ENCODE results near the gene SYNE3.

The SYNE3 gene, protein sequence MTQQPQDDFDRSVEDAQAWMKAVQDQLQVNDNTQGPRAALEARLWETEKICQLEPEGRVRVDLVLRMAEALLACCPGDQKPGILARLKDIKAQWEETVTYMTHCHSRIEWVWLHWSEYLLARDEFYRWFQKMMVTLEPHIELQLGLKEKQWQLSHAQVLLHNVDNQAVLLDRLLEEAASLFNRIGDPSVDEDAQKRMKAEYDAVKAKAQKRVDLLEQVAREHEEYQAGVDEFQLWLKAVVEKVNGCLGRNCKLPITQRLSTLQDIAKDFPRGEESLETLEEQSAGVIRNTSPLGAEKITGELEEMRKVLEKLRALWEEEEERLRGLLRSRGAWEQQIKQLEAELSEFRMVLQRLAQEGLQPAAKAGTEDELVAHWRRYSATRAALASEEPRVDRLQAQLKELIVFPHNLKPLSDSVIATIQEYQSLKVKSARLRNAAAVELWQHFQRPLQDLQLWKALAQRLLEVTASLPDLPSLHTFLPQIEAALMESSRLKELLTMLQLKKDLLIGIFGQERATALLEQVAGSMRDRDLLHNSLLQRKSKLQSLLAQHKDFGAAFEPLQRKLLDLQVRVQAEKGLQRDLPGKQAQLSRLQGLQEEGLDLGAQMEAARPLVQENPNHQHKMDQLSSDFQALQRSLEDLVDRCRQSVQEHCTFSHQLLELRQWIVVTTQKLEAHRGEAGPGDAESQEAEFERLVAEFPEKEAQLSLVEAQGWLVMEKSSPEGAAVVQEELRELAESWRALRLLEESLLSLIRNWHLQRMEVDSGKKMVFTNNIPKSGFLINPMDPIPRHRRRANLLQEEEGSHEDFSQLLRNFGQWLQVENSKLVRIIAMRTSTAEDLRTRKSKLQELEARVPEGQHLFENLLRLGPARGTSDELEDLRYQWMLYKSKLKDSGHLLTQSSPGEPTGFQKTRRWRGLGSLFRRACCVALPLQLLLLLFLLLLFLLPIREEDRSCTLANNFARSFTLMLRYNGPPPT
- long read RNA-seq, donor 1 = 0 reads
- long read RNA-seq, donor 2 = 0 reads
- long read RNA-seq, donor 3 = 0 reads
- long read RNA-seq, donor 4 = 0 reads
- long read RNA-seq, donor 5 = 0 reads
- long read RNA-seq, donor 6 = 0 reads
- long read RNA-seq, donor 7 = 0 reads
- long read RNA-seq, donor 8 = 0 reads

DNA sequence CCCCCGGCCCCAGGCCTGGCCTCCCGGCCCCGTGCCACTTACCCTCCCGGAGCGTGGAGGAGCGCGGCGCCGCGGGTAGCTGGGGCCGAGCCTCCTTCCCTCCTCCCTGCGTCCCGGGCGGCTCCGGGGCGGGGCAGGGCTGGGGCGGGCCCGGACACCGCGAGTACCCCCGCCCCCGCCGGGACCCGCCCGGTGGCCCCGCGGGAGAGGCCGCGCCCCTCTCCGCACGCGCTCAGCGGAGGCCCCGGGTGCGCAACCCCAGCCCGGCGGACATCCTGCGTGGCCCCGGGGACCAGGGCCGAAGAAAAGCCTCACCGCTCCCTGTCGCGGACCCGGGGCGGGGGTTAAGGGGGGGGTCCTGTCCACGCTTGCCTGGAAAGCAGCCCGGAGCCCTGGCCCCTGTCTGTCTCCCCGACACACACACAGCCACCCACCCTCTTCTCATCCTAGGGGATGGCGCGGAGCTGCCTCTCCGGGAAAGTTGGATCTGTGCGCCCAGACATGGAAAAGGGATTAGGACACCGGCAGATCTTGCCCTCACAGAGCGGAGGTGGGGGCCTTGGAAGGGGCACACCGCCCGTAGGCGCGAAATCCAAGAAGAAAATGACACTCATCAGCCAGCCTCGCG, at the start of gene SYNE3:
Gene SYNE3, minus strand, starts transcription at position 97 of the 628 bp plus-strand sequence. CDS start 40,829 bp downstream, outside the sequence.
- DNase-seq = peak; percentile 55

DNA sequence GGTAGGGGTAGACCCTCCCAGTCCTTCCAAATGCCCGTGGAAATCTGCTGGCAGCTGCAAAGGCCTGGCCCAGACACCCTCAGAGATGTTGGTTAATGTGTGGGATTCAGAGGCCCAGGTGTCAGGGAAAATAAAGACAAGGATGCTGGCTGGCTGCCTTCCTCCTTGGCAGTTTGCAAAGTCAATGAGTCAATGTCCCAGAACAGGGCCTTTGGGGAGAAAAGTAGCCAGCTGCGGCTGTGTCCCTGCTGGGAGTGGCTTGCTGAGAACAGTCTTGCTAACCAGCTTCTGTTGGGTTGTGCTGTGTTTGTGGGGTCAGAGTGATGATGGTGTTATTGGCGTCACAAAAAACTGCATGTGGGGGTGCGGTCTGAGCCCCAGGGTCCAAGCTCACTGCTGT, 47.6 kb upstream of the SYNE3 start:
- no peak for DNase-seq

DNA sequence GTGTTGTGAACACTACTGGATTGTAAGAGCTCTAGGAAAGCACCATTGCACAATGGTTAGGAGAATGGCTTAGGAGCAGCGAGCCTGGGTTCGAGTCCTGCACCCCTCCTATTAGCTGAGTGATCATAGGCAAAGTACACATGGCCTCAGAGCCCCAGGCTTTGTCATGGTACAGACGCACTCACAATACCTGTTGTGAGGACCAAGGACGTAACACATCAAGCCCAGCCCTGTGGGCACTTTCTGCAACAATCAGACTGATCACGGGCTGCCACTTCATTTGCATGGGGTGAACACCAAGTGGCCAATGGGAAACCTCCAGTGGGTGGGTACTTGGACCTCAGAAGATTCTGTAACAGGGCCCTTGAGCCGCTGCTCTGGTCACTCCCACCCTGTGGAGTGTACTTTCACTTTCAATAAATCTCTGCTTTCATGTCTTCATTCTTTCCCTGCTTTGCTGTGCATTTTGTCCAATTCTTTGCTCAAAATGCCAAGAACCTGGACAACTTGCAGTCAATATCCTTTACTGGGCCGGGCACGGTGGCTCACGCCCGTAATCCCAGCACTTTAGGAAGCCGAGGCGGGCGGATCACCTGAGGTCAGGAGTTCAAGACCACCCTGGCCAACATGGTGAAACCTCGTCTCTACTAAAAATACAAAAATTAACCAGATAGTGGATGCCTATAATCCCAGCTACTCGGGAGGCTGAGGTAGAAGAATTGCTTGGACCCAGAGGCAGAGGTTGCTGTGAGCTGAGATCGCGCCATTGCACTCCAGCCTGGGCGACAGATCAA, 46.6 kb upstream of the SYNE3 start:
- DNase-seq = no peak

DNA sequence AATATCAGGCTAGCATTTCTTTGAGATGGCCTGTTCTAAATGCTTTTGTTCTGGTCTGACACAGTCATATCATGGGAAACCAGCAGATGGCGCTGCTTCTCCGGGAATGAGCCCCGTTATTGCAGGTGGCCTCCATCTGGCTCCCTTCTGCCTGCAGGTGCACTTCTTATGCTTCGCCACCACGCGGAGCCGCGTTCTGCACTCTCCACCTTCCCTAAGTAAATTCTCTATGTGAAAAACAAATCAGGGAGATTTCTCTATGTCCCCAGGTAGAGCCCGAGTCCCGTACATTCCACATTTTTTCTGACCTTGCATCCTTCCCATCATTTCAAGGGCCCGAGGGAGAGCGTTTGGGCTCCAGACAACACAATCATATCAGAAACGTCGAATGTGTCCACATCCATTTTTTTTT, 44.6 kb upstream of the SYNE3 start:
- peak; percentile 49 for DNase-seq

DNA sequence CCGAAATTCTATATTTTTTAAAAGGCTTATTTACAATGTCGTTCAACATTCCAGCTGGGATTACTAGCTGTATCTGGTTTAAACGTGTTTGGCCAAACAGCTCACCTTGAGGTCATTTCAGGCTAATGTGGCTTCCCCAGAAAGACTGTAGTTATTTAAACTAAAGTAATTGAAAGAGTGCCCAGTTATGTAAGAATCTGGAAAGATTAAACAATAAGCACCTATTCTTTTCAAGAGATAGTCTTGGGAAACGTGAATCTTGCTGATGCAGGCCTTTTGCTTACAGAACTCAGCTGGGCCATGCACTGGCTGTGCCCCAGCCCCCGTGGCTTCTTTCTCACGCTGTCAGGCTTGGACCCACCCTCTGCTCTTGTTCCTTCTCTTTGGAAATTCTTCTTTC, 42.8 kb upstream of the SYNE3 start:
- DNase-seq = no peak

DNA sequence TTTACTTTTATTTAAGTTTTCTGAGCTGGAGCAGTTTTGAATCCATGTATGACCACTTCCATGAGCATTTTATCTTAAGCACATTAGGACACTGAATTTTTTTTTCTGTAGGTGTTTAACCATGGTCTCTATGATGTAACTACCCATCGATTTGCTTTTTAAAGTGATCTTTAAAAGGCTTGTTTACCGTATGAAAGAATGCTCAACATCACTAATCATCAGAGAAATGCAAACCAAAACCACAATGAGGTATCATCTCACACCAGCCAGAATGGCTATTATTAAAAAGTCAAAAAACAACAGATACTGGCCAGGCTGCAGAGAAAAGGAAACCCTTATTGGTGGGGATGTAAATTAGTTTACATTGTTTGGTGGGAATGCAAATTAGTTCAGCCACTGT, 41.4 kb upstream of the SYNE3 start:
- DNase-seq = no peak

DNA sequence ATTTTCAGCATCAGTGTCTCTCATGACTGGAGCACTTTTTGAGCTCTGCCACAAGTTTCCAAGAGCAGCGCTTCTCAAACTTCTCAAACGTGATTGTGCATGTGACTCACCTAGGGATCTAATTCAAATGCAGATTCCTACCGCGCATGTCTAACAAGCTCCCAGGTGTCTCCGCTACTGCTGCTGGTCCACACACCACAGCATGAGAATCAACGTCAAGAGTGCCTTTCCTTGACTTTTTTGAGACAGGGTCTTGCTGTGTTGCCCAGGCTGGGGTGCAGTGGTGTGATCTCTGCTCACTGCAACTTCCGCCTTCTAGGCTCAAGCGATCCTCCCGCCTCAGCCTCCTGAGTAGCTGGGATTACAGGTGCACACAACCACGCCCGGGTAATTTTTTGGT, 40.8 kb upstream of the SYNE3 start:
- no peak for DNase-seq

DNA sequence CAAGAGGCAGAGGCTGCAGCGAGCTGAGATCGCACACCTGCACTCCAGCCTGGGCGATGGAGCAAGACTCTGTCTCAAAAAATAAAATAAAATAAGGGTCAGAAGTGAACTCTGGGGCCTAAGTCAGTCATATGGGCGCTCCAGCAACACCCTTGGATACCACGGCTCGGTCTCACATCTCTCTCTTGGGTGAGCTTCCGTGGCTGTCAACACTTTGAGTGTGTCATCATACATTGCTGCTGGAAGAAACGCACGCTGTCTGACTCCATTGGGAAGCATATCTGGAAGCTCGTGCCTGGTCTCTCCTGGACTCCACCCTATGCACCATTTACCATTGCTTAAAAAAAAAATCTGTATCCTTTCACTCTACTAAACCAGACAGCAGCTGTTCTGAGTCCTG, 38.6 kb upstream of the SYNE3 start:
- DNase-seq = no peak

DNA sequence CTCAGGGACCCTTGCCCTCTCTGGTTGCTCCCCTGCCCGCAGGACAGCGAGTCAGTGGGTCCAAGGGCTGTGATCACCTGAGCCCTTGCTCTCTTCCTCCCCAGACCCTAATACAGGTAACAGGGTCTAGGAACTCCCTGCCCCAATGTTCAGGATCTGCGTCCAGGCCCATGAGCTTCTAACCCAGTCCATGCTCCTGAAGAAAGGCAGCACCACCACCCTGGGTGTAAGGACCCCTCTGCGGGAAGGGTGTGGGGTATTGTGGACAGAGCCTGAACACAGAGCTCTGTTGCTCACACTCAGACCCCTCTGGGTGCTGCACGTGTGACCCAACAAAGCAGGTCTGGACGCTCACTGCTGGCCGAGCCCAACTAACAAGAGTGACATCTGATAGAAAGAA, 36.7 kb upstream of the SYNE3 start:
- DNase-seq = no peak

DNA sequence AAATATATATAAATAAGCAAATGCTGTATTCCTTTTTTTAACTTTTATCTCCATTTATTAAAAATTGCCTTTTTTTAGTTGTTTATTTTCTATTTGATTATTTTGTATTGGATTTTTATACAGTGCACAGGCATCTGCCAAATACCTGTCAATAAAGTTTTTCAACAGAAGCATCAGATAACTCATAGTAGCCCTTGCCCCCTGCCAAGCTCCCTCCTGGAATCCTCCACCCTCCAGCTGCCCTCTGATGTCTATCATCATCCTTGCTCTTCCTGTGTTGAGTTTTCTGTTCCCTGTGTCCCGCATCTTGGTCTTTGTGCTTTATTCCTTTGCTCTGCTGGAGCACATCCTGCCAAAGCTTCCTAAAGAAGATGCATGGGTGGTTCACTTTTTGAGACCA, 35.0 kb upstream of the SYNE3 start:
- DNase-seq = no peak

DNA sequence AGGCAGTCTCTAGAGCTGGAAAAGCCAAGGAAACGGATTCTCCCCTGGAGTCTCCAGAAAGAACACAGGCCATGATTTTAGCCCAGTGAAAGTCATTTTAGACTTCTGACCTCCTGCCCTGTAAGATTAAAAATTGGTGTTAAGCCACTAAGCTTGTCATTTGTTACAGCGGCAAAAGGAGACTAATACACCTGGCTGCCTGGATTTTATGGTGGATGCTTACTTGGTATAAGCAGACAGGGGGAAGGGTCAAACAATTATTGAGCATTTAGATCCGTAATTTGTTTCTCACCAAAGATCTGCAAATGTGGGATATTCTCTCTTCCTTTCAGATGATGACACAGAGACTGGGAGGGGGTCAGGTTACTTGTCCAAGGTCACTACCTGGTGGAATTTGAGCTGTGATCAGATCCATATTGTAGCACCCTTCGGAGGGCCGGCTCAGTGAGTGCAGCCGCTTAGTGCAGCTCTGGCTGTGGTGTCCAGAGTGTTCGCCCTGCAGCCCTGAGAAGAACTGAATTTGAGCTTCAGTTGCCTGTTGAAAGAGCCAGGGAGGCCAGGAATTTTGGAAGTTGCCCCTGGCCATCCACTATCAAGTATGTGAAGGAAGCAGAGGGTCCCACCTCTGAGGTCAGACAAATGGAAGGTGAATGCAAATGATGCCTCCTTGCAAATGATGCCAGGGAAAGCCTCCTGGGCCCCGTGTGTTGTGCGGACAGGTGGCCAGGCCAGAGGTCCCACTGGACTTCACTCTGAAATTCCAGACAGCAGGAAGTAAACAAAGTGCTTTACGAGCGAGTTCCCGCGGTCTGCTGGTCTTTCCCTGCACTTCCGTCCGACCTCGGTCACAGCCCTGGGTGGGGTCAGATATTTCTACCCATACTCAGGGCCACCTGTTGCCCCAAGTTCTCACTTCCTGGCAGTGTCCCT, 33.5 kb upstream of the SYNE3 start:
- no peak for DNase-seq

DNA sequence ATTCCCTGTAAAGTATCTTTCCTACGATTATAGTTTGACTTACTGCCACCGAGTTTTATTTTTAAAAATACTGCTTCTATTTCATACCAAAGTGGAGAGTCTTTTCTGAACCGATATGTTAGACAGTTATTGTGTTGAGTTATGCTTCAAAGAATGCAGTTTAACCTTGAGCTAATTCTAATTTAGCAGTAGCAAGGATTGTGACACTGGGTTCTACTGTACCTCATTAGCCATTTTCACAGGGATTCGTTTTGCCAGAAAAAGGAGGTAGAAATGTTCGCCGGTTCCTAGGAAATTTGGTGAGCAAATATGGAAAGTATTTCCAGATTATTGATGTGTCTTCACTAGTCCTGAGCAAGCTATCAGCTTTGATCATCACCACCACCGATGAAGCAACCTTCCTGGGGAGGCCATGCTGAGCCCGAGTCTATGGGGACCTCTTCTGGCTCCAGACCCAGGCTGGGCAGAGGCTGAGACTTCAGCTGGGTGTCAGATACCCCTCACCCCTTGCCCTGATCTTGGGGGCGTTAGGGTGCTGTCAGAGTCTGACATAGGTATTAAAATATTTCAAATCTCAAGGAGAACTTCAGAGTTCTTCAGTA, 32.0 kb upstream of the SYNE3 start:
- DNase-seq = no peak

DNA sequence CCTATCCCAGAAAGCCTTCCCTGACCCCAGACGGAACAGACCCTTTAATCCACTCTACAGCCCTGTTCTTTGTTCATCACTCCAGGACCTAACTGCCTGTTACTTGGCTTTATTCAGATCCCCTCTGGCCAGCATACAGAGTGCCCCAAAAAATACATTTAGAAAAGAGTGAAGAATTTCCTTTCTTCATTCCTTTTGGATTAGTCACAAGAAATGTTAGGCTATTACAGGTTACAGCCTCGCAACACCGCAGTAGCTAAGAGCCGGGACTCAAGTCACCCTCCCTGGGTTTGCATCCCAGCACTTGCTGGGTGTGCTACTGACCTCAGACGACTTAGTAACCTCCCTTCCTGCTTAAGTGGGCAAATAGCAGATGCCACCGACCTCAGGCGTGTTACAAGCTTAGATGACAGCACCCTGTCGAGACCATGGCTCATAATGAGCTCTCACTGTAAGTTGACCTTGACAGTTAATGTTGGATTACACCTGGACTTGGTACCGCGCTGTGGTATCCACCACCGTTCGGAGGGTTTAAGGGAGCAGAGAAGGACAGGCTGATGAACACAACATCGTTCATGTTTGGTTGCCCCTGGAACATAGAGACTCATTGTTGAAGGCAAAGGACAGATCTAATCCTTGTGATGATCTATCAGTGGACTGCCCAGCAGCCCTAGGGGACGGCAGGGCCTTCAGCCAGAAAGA, 31.3 kb upstream of the SYNE3 start:
- no peak for DNase-seq

DNA sequence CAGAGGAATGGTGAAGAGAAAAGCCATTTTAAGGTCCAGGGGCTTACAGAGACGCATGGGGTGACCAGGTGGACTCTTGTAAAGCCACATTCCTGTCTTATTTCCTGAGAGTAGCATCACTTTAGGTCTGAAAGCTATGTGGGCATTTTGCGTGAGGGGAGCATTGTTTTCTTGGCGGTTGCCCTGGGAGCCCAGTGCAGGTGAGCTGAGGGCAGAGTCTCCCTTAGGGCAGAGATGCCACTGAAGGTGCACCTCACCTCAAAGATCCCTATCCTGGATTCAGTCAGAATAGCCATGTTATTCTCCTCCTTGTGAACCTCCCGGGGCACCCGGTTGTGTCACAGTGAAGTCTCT, 30.8 kb upstream of the SYNE3 start:
- no peak for DNase-seq

DNA sequence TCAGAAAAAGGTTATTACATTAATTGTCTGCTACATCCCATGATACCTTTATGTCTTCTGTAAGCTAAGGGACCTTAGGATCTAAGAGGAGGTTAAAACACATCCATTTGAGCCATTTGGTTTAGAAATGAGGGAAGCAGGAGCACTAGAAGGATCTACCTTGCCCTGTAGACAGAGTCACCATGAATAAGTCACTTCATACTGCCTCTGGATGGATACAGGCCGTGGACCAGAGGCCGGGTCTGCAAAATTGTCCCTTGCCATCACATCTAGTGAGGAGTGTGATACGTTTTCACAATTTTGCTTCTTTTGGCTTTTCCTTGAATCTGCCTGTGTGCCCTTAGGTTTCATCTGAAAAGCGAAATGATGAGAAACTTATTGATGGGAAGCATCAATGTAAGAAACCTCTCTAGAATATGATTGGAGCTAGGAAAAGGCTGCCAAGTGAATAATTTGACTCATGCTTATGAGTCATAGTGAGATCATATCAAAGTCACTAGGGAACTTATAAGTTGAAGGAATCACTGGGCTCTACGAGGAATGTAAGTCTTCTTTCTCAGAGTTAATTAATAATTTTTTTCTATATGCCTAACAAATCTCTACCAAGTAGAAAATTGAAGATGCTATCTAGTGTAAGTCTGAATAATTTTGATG, 29.2 kb upstream of the SYNE3 start:
- DNase-seq = no peak

DNA sequence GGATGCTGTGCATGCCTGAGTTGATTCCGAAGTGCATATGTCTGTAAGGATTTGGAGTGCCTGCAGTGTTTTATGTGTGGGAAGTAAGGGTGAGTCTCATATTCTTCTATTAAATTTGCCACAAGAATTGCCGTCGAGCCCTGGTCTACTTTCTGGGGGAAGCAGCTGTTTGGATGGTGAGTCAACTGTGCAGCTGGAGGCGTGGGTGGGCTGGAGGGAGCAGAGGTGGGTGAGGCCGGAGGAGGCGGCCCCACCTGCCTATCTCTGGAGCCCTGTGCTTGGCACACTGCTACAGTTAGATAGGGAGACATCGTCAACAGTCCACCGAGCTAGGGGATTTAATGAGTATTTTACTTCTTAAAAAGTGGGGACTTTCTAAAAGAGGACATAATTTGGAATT, 28.1 kb upstream of the SYNE3 start:
- no peak for DNase-seq

DNA sequence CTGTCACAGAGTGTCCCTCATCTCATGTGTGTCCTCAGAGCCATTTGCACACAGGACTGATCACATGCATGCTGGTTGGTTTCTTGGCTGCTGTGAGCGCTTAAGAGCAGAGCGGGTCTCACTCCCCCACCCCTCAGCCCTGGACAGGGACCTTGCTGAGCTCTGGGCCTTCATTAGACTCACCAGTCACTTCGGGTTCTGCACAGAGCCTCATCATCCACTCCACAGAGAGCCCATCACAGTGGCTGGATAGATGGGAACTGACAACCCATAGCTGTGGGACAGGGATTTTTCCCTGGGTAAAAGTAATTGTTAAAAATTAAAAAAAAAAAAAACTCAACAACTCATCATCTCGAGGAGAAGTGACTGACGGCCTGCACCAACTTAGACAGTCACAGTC, 26.6 kb upstream of the SYNE3 start:
- no peak for DNase-seq

DNA sequence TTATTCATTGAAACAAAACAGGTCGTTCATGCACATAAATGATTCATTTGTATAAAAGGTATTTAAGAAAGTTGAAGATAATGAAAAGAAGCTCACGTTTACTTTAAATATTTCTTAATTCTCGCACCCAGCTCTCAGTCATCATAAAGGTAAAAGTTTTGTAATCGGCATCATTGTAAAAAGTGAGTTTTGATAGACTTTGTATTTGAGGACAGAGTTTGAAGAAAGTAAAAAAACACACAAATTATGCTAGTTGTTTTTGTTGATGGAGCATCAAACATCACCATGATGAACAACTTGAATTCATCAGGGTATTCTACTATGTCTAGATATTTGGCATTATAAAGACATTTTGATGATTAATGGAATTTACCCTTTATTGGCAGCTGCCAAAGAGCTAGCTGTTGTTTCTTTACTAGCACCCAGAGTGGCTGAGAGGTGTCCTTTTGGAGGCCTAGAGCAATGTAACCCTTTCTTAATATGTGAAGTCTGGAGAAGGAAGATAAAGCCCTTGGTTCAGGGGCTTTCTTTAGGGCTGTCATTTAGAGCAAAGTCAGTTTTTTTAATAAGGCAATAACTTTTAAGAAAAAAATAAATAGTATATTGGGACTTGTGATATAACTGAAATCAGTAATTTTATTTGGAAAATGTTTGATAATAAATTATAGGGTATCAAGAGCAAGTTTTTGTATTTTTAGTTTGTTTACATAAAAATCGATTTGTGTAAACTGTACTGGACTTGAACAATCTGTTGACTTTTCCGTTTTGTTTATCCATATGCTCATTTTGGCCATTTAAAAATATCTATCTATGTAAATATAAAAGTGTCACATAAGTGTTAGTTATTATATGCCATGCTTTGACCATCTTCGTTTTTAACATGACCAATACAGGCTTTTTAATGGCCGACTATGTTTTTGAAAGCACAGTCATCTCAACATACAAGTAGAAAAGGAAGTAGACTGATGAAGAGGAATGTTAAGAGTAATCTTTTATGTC, 25.8 kb upstream of the SYNE3 start:
- DNase-seq = no peak
